ENCODE results near the gene CALN1. TPM values are rescaled to one million over a fixed set of nuclear protein-coding genes. Genes with fewer than 3 reads are reported as not detected.

Gene CALN1
- total RNA-seq, 2 donors from 2014 or later = 0.05 TPM; not detected in 1

DNA sequence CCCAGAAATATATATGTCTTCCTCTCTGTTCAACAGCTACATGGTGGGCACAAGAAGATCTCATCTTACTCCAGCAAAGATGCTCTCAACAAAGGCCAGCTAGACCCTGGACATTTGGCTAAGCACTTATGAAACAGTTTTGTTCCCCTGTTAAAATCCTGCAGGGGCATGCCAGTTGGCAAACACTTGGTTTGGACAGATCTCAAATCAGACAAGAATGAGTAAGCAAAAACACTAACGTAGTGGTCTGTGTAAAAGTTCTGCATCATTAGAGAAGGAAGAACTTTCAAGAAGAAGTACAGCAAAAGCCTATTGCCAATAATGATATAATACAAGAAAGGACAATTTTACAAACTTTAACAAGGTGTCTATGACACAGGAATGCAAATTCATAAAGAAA lies 125.6 kb downstream of the CALN1 start:
- intact Hi-C loops (cut with DNase I) = no loop called here
- DNase-seq (ENCODE audit: low spot score) = no peak

DNA sequence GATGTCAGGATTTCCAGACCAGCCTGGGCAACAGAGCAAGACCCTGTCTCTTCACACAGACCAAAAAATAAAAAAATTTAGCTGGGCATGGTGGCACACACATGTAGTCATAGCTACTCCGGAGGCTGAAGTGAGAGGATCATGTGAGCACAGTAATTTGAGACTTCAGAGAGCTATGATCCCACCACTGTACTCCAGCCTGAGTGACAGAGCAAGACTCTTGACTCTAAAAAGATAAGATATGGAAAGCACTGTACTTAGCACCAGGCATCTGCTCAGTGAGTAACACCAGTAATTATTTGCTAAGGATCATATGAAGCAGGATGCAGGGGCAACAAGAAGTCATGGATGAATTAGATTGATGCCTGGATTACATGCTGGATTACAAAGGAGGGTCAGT lies 128.8 kb downstream of the CALN1 start:
- intact Hi-C loops (cut with DNase I) = no loop called here
- DNase-seq (ENCODE audit: low spot score) = no peak

DNA sequence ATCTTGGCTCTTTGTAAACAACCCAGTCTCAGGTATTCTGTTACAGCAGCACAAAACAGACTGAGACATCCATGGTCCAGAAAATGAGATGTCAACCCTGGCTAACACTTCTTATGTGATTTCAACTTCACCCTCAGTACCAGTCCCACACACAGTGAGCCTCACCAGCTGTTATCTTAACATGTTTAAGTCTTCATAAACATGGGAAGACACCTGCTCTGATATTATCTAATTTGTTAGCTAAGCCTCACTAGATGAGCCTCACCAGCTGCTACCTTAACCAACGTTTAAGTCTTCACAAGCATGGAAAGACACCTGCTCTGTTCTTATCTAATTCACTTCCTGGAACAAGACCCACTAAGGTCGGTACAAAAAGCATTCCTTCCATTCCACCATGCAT lies 130.8 kb downstream of the CALN1 start:
- intact Hi-C loops (cut with DNase I) = no loop called here

DNA sequence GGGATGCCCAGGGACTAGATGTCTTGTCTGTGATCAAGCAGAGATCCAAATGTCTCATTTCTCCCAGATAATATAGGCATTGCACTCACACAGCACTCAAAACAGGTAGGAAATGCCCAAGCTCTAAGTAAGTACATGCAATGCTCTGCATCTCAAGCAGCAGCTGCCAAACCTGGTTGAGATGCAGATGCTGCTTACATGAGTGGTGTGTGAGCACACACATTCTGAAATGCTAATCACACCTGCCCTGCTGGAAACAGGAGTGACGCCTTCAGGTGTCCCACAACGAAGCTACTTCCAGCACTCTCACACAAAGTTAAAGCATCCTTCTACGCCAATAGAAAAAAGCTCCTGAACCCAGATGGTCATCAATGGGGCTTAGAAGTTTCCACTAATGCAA lies 132.9 kb downstream of the CALN1 start:
- intact Hi-C loops (cut with DNase I) = no loop called here
- no peak for DNase-seq (ENCODE audit: low spot score)

More for the DNA sequence above, 130.8 kb downstream of the CALN1 start:
- no peak for DNase-seq (ENCODE audit: low spot score)

DNA sequence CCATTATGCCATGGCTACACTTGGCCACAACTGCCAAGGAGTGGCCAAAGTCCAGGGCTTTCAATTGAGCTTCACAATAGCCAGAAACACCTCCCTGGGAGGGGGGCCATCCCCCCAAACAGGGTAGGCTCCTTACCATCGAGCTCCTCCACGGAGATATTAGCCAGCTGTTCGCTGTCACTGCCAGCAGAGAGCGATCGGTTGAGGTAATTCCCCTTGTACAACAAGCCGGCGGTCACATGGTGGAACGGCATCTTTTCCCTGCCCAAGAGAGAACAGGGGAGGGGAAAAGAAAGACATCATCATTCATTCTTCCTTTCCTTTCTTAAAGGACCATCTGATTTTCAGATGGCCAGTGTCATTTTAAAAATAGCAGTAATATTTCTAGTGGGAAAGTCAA lies 133.6 kb downstream of the CALN1 start:
- DNase-seq (ENCODE audit: low spot score) = no peak
- intact Hi-C loops (cut with DNase I) = no loop called here

DNA sequence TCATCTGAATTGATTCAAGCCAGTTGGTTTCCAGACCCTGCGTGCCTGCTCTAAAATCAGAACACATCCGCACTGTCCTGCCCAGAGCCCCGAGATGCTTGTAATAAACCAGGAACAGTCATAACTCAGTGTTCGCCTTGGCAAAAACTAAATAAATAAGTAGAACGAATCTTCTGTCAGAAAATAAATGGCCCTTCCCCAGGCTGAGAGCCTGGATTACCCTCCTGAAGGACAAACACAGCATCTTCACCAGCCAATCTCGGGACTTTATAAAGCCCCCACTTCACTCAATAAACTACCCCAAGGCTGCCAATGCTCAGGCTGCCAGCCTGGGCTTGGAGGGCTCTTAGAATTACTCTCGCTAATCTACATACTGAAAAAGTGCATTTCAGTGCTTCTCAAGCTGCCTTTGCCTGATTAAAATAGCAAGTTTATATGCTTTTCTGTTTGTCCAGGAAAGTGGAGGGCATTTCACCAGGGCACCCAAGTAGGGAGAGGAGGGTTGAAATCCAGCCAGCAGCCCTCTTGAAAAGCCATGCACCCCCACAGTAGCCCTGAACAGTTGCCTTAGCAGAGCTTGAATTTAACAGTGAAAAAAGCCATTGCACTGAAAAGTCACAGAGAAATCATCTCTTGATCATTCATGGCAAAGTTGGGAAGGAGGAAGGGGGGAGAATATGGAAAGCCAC lies 136.6 kb downstream of the CALN1 start:
- DNase-seq (ENCODE audit: low spot score) = no peak
- intact Hi-C loops (cut with DNase I) = no loop called here

DNA sequence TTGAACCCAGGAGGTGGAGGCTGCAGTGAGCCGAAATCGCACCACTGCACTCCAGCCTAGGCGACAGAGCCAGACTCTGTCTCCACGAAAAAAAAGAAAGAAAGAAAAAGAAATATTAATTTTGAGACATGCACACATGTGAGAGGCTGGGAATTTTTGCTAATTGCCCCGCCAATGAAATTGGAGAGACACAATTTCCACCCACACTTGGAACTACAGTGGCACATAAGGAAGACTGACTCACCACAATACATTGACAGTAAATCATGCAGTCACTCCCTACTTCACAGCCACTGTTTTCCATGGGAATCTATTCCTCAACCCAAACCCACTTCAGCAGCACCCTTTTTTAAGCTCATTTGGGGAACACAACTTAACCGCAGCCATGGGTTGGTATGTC lies 139.7 kb downstream of the CALN1 start:
- intact Hi-C loops (cut with DNase I) = no loop called here
- DNase-seq (ENCODE audit: low spot score) = no peak

DNA sequence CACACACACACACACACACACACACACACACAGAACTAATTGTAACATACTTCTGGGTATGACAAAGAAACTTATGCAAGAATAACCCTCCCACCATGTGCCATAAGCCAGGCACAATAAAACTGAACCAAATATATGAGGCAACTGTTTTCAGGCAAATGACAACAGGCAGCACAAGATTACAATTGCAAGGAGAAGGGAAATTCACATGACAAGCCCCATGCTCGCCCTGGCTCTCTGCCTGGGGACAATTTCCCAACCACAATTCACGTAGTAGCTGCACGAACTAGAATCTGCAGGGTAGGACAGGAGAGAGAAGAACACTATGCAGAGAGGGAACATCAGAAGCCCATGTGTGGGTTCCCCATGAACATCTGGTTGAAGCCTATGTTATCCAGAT lies 143.3 kb downstream of the CALN1 start:
- intact Hi-C loops (cut with DNase I) = no loop called here
- no peak for DNase-seq (ENCODE audit: low spot score)

DNA sequence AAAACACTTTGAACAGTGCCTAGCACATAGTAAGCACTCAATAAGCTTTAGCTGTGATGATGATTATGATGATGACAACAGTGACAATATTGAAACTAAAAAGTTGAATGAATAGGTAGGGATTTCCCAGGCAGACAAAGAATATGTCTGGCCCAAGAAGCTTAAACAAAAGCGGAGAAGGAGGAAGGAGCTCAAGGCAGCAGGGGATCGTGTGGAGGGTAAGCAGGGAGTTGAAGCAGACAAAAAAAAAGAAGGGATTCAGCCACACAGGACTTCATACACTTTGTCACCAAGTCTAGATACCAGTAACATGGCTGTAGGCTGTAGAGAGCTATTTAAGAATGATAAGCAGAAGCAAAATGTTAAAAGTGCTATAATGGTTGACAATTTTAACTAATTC lies 144.0 kb downstream of the CALN1 start:
- DNase-seq (ENCODE audit: low spot score) = no peak
- intact Hi-C loops (cut with DNase I) = no loop called here

DNA sequence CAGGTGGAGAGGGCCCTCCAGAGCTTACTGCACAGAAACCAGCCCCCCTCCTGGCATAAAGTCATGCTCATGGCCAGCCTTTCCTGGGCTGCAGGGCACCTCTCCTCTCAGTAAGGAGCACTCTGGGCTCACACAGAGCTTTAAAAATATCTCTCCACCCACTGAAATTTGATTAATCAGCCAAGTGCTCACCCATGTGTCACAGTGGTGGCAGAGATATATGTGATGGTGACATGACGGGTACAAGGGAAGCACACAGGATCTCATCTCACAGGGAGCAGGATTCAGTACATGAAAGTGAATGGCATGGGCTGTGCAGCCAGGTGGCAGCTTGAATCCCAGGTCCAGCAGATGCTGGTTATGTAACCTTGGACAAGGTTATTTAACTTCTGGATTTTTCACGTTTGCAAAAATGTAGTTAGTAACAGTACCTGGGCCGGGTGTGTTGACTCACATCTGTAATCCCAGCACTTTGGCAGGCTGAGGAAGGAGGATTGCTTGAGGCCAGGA lies 144.8 kb downstream of the CALN1 start:
- DNase-seq (ENCODE audit: low spot score) = no peak
- intact Hi-C loops (cut with DNase I) = no loop called here

DNA sequence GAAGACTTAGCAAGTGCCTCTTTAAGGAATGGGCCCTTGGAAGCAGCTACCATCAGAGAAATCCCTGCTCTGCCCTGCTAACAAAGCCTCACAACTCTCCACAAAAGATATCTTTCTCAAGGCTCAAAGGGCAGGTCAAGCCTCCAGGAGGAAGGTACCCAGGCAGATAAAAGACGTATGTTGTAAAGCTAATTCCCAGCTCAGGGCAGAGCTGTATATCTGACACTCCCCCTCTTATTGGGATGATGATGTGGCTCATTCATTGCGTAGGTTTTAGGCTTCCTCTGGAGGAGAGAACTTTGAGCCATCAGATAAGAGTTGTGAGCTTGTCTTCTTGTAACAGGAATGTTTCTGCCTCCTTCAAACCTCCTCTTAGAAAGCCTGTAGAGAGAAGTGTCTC lies 145.4 kb downstream of the CALN1 start:
- intact Hi-C loops (cut with DNase I) = no loop called here
- DNase-seq (ENCODE audit: low spot score) = no peak

DNA sequence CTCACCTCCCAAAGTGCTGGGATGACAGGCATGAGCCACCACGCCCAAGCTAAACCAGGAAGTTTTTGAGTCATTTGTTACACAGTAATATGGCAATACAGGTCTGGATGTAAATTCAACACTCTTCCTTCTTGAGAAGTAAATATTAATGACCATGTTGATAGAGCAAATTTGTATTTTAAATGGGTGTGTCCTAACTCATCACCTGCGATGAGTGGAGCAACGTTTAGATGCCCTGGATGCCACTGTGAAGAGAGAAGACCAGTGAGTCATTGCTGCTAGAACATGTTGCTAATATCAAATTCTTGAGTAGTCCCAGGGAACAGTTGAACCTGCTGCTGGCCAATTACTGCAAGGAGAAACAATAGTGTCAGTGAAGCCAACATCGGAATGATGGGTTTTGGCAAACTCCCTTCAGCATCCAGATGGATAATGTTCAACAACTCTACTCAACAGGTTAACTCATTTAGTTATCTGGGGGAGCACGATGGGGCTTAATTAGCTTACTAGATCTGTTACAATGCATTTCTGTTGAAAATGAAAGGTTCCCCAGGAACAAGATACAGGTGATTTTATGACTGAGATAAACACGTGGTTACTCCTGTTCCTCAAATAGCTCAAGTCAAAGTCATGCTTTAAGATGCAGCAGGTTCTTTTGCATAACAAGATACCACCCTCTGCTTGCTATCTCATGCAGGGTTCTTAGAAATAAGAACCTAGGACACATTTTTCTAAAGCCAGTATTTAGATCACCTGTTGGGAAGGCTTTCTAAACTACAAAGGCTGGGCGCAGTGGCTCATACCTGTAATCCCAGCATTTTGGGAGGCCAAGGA lies 146.8 kb downstream of the CALN1 start:
- DNase-seq (ENCODE audit: low spot score) = no peak
- intact Hi-C loops (cut with DNase I) = no loop called here

DNA sequence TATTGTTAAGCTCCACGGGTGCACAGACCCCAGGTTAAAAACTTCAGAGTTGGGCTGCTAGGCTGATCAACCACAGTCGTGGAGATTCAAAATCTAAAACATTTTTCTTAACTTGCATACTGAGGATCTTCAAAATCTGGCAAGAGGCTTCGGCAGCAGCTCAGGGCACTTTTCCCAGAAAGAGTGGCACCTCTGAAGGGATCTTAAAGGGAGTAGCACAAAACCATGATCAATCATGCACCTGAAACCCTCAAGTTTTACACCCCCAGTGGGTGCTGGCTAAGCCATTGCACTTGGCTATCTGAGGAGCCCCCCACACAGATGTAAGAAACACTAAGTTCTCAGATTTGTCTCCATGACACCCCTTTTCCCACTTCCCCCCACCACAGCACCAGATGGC lies 151.7 kb downstream of the CALN1 start:
- intact Hi-C loops (cut with DNase I) = no loop called here
- DNase-seq (ENCODE audit: low spot score) = no peak

DNA sequence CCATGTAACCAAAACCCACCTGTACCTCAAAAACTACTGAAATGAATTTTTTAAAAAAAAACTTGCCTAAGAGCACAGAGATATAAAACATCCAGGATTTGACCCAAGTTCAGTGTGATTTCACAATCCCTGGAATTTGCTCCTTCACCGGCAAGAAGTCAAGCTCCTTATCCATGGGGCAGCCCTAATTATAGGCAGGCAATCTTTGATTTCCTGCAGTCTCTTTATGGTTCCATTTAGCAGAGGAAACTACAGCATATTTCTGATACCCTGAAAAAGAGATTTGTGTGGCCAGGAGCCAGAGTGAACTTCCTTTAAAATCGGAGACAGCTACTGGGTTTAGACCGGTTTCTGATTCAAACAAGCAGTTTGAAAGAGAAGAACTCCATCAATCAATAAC lies 154.1 kb downstream of the CALN1 start:
- intact Hi-C loops (cut with DNase I) = no loop called here

DNA sequence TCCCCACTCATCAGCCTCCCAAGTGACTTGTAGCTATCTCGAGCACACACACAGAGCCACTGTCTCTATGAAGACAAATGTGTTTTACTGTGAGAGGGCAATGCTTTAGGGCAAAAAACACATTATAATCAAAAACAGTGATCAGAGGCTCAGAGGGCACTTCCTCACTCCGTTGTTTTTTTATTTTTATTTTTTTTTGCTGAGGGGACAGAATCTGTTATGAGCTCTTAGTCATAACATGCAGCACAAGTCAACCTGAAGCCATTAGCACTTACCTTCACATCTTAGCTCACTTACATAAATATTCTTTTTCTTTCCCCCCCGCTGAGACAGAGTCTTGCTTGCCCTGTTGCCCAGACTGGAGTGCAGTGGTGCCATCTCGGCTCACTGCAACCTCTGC lies 157.7 kb downstream of the CALN1 start:
- no peak for DNase-seq (ENCODE audit: low spot score)
- intact Hi-C loops (cut with DNase I) = no loop called here

More for the DNA sequence above, 154.1 kb downstream of the CALN1 start:
- DNase-seq (ENCODE audit: low spot score) = no peak

DNA sequence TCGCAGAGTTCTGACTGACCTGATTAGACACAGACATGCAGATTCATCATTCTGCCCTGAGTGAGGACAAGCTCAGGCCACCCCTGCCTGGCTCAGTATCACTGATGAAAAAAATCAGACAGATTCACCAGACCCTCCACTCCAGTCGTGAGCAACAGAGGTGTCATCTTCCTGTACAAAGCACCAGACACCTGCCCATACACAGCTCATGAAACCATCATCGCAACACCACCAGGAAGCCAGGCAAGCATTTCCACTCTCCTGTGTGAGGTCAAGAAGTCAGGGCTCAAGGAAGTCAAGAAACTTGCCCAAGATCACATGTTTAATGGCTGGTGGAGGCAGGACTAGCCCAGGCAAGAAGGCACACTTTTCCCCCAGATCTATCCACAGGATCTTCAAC lies 163.0 kb downstream of the CALN1 start:
- no peak for DNase-seq (ENCODE audit: low spot score)
- intact Hi-C loops (cut with DNase I) = no loop called here

DNA sequence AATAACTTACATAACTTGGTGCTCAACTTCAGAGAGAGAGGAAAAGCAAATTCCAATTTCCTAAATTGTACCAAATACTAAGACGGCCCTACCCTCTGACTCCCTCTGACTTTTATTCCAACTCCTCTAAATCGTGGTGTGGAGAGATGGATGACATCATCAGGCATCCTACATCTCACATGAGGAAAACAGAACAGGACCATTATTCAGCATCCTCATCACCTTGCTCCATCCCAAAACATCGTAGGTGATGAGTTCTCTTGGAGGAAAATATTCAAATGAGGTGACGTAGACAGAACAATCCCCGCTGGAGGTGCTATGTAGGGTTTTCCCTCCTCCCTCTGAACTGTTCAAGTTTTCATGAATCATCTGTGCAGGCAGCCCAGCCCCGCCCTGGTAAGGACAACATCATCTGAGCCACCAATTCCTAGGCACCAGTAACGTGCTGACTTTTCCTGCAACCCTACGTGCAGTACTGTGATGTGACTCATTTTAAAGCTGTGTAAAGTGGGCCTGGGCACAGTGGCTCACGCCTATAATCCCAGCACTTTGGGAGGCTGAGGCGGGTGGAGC lies 167.2 kb downstream of the CALN1 start:
- intact Hi-C loops (cut with DNase I) = no loop called here
- DNase-seq (ENCODE audit: low spot score) = no peak

DNA sequence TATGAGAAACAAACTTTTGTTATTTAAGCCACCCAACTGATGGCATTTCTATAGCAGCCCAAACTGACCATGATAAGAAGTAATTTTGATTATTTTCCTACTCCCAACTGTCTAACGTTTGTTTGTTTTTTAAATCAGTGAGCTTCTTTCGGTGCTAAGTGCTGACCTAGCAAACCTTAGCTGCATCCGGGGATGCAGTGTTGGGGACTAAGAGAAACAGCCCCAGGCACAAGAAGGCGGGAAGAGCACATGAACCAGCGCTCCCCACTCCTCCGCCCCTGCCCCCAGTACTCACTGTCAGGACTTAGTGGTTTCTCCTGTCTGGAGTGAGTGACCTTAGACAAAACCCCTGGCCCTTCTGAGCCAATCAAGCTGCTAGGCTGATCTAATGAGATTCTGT lies 168.8 kb downstream of the CALN1 start:
- no peak for DNase-seq (ENCODE audit: low spot score)
- intact Hi-C loops (cut with DNase I) = no loop called here

DNA sequence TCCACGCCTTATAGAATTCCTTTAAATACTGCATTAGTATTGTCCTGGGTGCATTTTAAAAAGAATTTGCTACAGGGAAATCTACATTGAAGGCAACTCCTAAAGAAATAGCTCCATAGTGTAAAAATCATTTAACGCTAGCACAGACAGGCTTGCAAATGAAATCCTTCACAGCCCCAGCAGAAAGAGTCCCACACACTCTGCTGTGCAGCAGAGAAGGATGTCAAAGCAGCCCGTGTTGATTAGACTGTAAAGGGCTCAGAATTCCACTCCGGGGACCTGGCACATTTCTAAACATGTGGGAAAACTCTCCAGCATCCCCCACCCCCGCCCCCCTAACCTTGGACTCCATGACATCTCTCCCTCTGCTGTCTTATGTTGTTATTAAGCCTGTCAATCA lies 176.8 kb downstream of the CALN1 start:
- no peak for DNase-seq (ENCODE audit: low spot score)
- intact Hi-C loops (cut with DNase I) = no loop called here

DNA sequence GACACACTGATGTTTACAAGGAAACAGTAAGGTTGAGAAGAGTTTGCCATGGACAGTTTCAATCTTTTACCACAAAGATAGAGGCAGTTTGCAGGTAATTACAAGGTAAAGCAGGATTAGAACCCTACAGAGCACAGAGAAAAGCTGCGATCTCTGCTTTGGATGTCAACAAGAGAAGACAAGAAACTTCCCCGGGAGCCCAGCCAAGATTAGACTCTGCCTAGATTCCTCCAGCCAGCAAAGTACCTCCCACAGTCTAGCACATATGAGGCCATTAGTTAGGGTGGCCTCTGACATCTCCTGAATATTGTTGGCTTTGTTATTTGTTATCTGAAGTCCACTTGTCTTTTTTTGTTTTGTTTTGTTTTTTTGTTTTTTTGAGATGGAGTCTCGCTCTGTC lies 178.1 kb downstream of the CALN1 start:
- intact Hi-C loops (cut with DNase I) = no loop called here
- DNase-seq (ENCODE audit: low spot score) = no peak

DNA sequence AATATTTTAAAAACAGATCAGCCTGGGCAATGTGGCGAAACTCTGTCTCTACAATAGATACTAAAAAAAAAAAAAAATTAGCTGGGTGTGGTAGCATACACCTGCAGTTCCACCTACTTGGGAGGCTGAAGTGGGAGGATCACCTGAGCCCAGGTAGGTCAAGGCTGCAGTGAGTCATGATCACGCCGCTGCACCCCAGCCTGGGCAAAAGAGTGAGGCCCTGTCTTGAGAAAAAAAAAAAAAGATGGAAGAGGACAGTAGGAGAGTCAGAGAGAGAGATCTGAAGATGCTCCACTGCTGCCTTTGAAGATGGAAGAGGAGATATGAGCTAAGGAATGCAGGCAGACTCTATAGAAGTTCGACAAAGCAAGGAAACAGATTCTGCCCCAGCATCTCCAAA lies 181.9 kb downstream of the CALN1 start:
- intact Hi-C loops (cut with DNase I) = no loop called here
- DNase-seq (ENCODE audit: low spot score) = no peak
